Natural killer cell (primary cell): ENCODE data around the gene TEKT2. TPM values are rescaled to one million over a fixed set of nuclear protein-coding genes. Genes with fewer than 3 reads are reported as not detected.

Experiments
- ATAC-seq, 3 donors: fragments of 150-1000 bp in 2 of 3; fragments of 200-7000 bp in 1 of 3; cut with Tn5 transposase; 1 replicate in 1 of 3; 2 replicates in 2 of 3; pipeline ENCODE4 v1.10.0; 2021; ENCODE audit warnings: mild to moderate bottlenecking in 2 of 3, moderate library complexity in 2 of 3
- DNase-seq, 2 donors: peaks; one replicate each; pipeline versions ENCODE4 v3.0.0 to v3.0.0-alpha.2; 2013 to 2021; ENCODE audit warnings: mixed read lengths in 1 of 2
- H3K27ac ChIP-seq: one replicate; pipeline ENCODE4 v1.5.1; 2013; ENCODE audit warnings: mild to moderate bottlenecking, low read length
- H3K27me3 ChIP-seq: one replicate; pipeline ENCODE4 v1.6.1; 2013; ENCODE audit warnings: low read length; ENCODE audit not compliant: control insufficient read depth, insufficient read depth
- H3K36me3 ChIP-seq: one replicate; pipeline ENCODE4 v1.6.1; 2013; ENCODE audit warnings: low read length; ENCODE audit not compliant: control insufficient read depth, insufficient read depth
- H3K4me1 ChIP-seq: one replicate; pipeline ENCODE4 v1.6.1; 2013; ENCODE audit warnings: low read length; ENCODE audit not compliant: control insufficient read depth, insufficient read depth
- H3K4me3 ChIP-seq: one replicate; pipeline ENCODE4 v1.5.1; 2013; ENCODE audit warnings: low read length
- H3K9me3 ChIP-seq: one replicate; pipeline ENCODE4 v1.6.1; 2013; ENCODE audit warnings: low read length; ENCODE audit not compliant: control insufficient read depth, insufficient read depth
- H3K27ac Mint-ChIP-seq, 2 donors: one replicate each; pipeline ENCODE4 v1.8.0; 2022; ENCODE audit warnings: mild to moderate bottlenecking in 2 of 2, mixed read lengths in 2 of 2, moderate library complexity in 1 of 2
- H3K27me3 Mint-ChIP-seq, 2 donors: one replicate each; pipeline ENCODE4 v1.8.0; 2022; ENCODE audit warnings: low read depth in 2 of 2, mixed read lengths in 2 of 2
- H3K36me3 Mint-ChIP-seq: one replicate; pipeline ENCODE4 v1.8.0; 2022; ENCODE audit warnings: mixed read lengths
- H3K4me1 Mint-ChIP-seq, 2 donors: one replicate each; pipeline ENCODE4 v1.8.0; 2022; ENCODE audit warnings: mixed read lengths in 2 of 2
- H3K4me3 Mint-ChIP-seq: one replicate; pipeline ENCODE4 v1.8.0; 2022; ENCODE audit warnings: mild to moderate bottlenecking, moderate library complexity, mixed read lengths
- H3K9me3 Mint-ChIP-seq, 2 donors: one replicate each; pipeline ENCODE4 v1.8.0; 2022; ENCODE audit warnings: mixed read lengths in 2 of 2
- WGBS: methylation state at CpG from one replicate; pipeline ENCODE4 v1.1.7; 2013; ENCODE audit warnings: missing lambda C conversion rate; ENCODE audit not compliant: insufficient coverage; 5-methylcytosine and 5-hydroxymethylcytosine counted together
- intact Hi-C: fragments of 100-400 bp; cut with micrococcal nuclease; formaldehyde crosslinking; loops from one replicate; pipeline ENCODE4 v1.14.2; 2022
- total RNA-seq, 4 donors: library from RNA; stranded (reverse); fragments of 120-200 nt in 1 of 4; gene quantifications; one replicate each; pipeline versions ENCODE4 v1.2.3 to v1.2.4, GENCODE V29; 2013 to 2022
- TF ChIP-seq, protein P1 (sequence below): fragments of 200-600 bp; IDR thresholded peaks from one replicate; pipeline ENCODE4 v1.8.0; 2022; ENCODE audit warnings: antibody characterized with exemption

TEKT2 gene
- total RNA-seq, 3 donors from 2014 or later (not counting 1 experiment from before 2014, with no cell fraction given) = 0.24 to 0.35 TPM; not detected in 1

GRCh38 chr1:36062315-36062714 lies 21.6 kb upstream of the TEKT2 start:
- Histone ChIP-seq H3K4me1 (no peaks in the 10 kb centered on the region), H3K9me3 (no peaks in the 10 kb centered on the region), H3K27me3 (no peaks in the 10 kb centered on the region), H3K27ac (no peak overlapping the region), H3K4me3 (no peak overlapping the region), H3K36me3 (no peaks in the 10 kb centered on the region)
- no peaks in the 10 kb centered on the region for H3K27me3 Mint-ChIP-seq
- TF ChIP-seq, protein P1, sequence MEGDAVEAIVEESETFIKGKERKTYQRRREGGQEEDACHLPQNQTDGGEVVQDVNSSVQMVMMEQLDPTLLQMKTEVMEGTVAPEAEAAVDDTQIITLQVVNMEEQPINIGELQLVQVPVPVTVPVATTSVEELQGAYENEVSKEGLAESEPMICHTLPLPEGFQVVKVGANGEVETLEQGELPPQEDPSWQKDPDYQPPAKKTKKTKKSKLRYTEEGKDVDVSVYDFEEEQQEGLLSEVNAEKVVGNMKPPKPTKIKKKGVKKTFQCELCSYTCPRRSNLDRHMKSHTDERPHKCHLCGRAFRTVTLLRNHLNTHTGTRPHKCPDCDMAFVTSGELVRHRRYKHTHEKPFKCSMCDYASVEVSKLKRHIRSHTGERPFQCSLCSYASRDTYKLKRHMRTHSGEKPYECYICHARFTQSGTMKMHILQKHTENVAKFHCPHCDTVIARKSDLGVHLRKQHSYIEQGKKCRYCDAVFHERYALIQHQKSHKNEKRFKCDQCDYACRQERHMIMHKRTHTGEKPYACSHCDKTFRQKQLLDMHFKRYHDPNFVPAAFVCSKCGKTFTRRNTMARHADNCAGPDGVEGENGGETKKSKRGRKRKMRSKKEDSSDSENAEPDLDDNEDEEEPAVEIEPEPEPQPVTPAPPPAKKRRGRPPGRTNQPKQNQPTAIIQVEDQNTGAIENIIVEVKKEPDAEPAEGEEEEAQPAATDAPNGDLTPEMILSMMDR = no peak
- intact Hi-C loops = no loop called here
- H3K4me1 Mint-ChIP-seq = no peaks in the 10 kb centered on the region
- WGBS = 100% methylated on average over 1 of the region's 1 CpG
- no peak overlapping the region for H3K4me3 Mint-ChIP-seq
- no peaks in the 10 kb centered on the region for H3K36me3 Mint-ChIP-seq
- no peak overlapping the region for H3K27ac Mint-ChIP-seq
- ATAC-seq (no peak), DNase-seq (no peak)
- H3K9me3 Mint-ChIP-seq = no peaks in the 10 kb centered on the region

DNA sequence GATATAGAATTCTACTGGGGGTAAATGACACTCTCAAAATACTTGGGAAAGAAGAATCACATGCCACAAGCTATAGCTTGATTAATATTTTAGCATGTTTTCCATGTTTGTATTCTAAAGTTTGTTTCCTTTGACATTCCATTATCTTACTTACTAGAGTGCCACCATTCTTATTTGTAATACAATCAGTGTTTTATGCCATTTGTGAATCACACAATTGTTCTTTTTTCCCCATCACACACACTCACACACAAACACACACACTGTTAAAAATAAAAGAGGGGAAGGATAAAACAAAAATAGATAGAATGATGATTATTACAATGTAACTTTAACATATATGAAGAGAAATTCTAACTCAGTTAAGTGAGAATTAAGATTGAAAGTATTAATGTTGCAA lies 16.0 kb upstream of the TEKT2 start:
- intact Hi-C loops = no loop called here
- TF ChIP-seq, protein P1 = no peak
- Mint-ChIP-seq H3K27ac (no peak overlapping the region), H3K4me3 (no peak overlapping the region), H3K9me3 (no peaks in the 10 kb centered on the region), H3K27me3 (no peaks in the 10 kb centered on the region), H3K4me1 (no peaks in the 10 kb centered on the region), H3K36me3 (no peaks in the 10 kb centered on the region)
- H3K4me3 ChIP-seq = no peak overlapping the region
- no peak overlapping the region for H3K27ac ChIP-seq
- H3K9me3 ChIP-seq = no peaks in the 10 kb centered on the region
- no peaks in the 10 kb centered on the region for H3K4me1 ChIP-seq
- no peaks in the 10 kb centered on the region for H3K36me3 ChIP-seq
- H3K27me3 ChIP-seq = no peaks in the 10 kb centered on the region
- DNase-seq (no peak), ATAC-seq (no peak)

DNA sequence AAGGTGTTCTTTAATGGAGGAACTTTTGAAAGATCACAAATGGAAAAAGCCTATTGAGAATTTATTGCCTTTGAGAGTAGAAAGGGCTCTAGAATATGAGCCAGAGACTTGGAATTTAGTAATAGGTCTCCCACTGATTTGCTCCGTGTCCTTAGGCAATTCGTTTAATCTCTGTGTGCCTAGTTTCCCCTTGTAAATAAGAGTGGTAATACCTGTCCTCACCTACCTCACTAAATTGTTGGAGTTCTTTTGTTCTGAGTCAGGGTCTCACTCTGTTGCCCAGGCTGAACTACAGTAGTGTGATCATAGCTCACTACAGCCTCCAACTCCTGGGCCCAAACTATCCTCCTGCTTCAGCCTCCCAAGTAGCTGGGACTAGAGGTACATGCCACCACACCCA lies 15.0 kb upstream of the TEKT2 start:
- ATAC-seq = no peak
- WGBS = no CpG with 5 or more reads among the region's 2 CpGs
- Mint-ChIP-seq H3K4me3 (no peak overlapping the region), H3K4me1 (no peaks in the 10 kb centered on the region), H3K27me3 (no peaks in the 10 kb centered on the region), H3K9me3 (no peaks in the 10 kb centered on the region), H3K36me3 (no peaks in the 10 kb centered on the region), H3K27ac (no peak overlapping the region)
- no peaks in the 10 kb centered on the region for H3K27me3 ChIP-seq
- H3K27ac ChIP-seq = no peak overlapping the region
- no peaks in the 10 kb centered on the region for H3K9me3 ChIP-seq
- H3K4me3 ChIP-seq = no peak overlapping the region
- no peak for DNase-seq
- no peaks in the 10 kb centered on the region for H3K36me3 ChIP-seq
- intact Hi-C loops = no loop called here
- TF ChIP-seq, protein P1 = no peak
- H3K4me1 ChIP-seq = no peaks in the 10 kb centered on the region

- H3K27ac ChIP-seq = no peak overlapping the region
- WGBS = 82% methylated on average over 1 of the region's 2 CpGs
- intact Hi-C loops = no loop called here
- no peak overlapping the region for H3K4me3 ChIP-seq
- Mint-ChIP-seq H3K4me1 (no peaks in the 10 kb centered on the region), H3K36me3 (no peaks in the 10 kb centered on the region), H3K27me3 (no peaks in the 10 kb centered on the region), H3K27ac (no peak overlapping the region), H3K4me3 (no peak overlapping the region), H3K9me3 (no peaks in the 10 kb centered on the region)
- TF ChIP-seq, protein P1 = no peak
- H3K27me3 ChIP-seq = no peaks in the 10 kb centered on the region
- H3K4me1 ChIP-seq = no peaks in the 10 kb centered on the region
- no peaks in the 10 kb centered on the region for H3K36me3 ChIP-seq
- ATAC-seq (no peak), DNase-seq (no peak)
- no peaks in the 10 kb centered on the region for H3K9me3 ChIP-seq
Observed at GRCh38 chr1:36070349-36070748, 13.5 kb upstream of the TEKT2 start.
